ENCODE data around the gene CD82. TPM values are rescaled to one million over a fixed set of nuclear protein-coding genes. Genes with fewer than 3 reads are reported as not detected.
"Not testable (repeated sequence)": the region's sequence is repeated elsewhere in the genome, so short reads cannot be mapped to it uniquely, and the experiment has no call there.

CD82 gene
- total and polyA plus RNA-seq, 2 experiments from 2014 or later = 4.8 to 6.0 TPM

GRCh38 chr11:44645827-44646226, 80.4 kb downstream of the CD82 start:
- Histone ChIP-seq H3K9ac (no peak overlapping the region), H3K79me2 (ENCODE audit: insufficient read depth) (no peaks in the 10 kb centered on the region), H3F3A (ENCODE audit: insufficient read depth) (no peaks in the 10 kb centered on the region), H3K4me2 (ENCODE audit: unreplicated experiment) (no peak overlapping the region), H3K4me1 (ENCODE audit: insufficient read depth) (no peaks in the 10 kb centered on the region), H3K27ac (no peak overlapping the region), H3K9me2 (ENCODE audit: insufficient read depth) (no peaks in the 10 kb centered on the region), H3K4me3 (no peak overlapping the region), H3K36me3 (ENCODE audit: low read depth) (no peaks in the 10 kb centered on the region), H4K20me1 (ENCODE audit: insufficient read depth) (no peaks in the 10 kb centered on the region), H3K27me3 (replicated peaks; ENCODE audit: insufficient read depth) (peaks cover 42% of the 10 kb centered on the region), H3K9me3 (ENCODE audit: low read depth) (no peaks in the 10 kb centered on the region), H2AFZ (no peak overlapping the region)
- 58% methylated on average over 3 of the region's 3 CpGs for WGBS, 2 experiments (ENCODE audit: low coverage in 1 of 2, low lambda C conversion rate in 2 of 2, missing lambda C conversion rate in 2 of 2)
- TF ChIP-seq EZH2phosphoT487 (IDR thresholded peaks at IDR 0.05; ENCODE audit: insufficient read depth, low read depth) (no peak), EZH2 (IDR thresholded peaks at IDR 0.05; ENCODE audit: insufficient read depth, poor library complexity, severe bottlenecking) (no peak)
- no peak for DNase-seq
- in situ Hi-C loops (cut with MboI) = loop anchor here (25.0 kb wide), 1 partner anchor 466 kb away; no protein-coding TSS in a partner anchor

DNA sequence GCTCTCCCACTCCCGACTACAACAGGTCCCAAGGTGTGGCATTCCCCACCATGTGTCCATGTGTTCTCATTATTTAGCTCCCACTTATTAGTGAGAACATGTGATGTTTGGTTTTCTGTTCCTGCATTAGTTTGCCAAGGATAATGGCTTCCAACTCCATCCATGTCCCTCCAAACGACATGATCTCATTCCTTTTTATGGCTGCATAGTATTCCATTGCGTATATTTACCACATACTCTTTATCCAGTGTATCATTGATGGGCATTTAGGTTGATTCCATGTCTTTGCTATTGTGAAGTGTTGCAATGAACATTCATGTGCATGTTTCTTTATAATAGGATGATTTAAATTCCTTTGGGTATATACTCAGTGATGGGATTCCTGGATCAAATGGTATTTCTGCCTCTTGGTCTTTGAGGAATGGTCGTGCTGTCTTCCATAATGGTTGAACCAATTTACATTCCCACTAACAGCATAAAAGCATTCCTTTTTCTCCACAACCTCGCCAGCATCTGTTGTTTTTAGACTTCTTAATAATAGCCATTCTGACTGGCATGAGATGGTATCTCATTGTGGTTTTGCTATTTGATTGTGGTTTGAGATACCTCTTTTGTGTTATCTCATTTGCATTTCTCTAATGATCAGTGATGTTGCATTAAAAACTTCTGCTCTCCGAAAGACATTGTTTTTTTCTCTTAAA, 81.9 kb downstream of the CD82 start:
- H3K4me1 ChIP-seq (ENCODE audit: insufficient read depth); H3K4me2 ChIP-seq (ENCODE audit: unreplicated experiment); DNase-seq; H3K9me2 ChIP-seq (ENCODE audit: insufficient read depth); H3K9me3 ChIP-seq (ENCODE audit: low read depth); H3K4me3 ChIP-seq; H3K27ac ChIP-seq; H4K20me1 ChIP-seq (ENCODE audit: insufficient read depth); H2AFZ ChIP-seq; H3K36me3 ChIP-seq (ENCODE audit: low read depth); H3K9ac ChIP-seq; H3F3A ChIP-seq (ENCODE audit: insufficient read depth); H3K79me2 ChIP-seq (ENCODE audit: insufficient read depth): not testable (repeated sequence)
- WGBS, 2 experiments (ENCODE audit: low coverage in 1 of 2, low lambda C conversion rate in 2 of 2, missing lambda C conversion rate in 2 of 2) = 40 to 41% methylated on average over 6 of the region's 6 CpGs
- H3K27me3 ChIP-seq (replicated peaks; ENCODE audit: insufficient read depth) = peaks cover 54% of the 10 kb centered on the region
- in situ Hi-C loops (cut with MboI) = loop anchor here (25.0 kb wide), 1 partner anchor 465 kb away; no protein-coding TSS in a partner anchor

DNA sequence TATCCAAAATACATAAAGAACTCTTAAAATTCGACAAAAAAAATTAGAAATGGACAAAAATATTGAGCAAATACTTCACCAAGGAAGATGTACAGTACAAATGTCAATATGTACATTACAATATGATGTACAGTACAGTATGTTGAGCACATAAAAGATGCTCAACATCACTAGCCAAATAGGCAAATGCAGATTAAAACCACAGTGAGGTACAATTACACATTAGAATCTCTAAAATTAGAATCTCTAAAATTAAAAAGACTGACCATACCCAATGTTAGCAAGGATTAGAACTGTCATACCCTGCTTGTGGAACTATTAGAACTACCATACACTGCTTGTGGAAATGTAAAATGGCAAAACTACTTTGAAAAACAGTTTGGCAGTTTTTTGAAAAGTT, 82.6 kb downstream of the CD82 start:
- H3K4me1 ChIP-seq (ENCODE audit: insufficient read depth) = no peaks in the 10 kb centered on the region
- WGBS, 2 experiments (ENCODE audit: low coverage in 1 of 2, low lambda C conversion rate in 2 of 2, missing lambda C conversion rate in 2 of 2) = 16 to 27% methylated on average over 1 of the region's 1 CpG
- H3K36me3 ChIP-seq (ENCODE audit: low read depth) = no peaks in the 10 kb centered on the region
- no peaks in the 10 kb centered on the region for H3F3A ChIP-seq (ENCODE audit: insufficient read depth)
- peaks cover 61% of the 10 kb centered on the region for H3K27me3 ChIP-seq (replicated peaks; ENCODE audit: insufficient read depth)
- H3K9me3 ChIP-seq (ENCODE audit: low read depth) = no peaks in the 10 kb centered on the region
- H3K9ac ChIP-seq = no peak overlapping the region
- in situ Hi-C loops (cut with MboI) = loop anchor here (25.0 kb wide), 1 partner anchor 464 kb away; no protein-coding TSS in a partner anchor
- no peak overlapping the region for H3K4me2 ChIP-seq (ENCODE audit: unreplicated experiment)
- TF ChIP-seq EZH2 (IDR thresholded peaks at IDR 0.05; ENCODE audit: insufficient read depth, poor library complexity, severe bottlenecking) (no peak), EZH2phosphoT487 (IDR thresholded peaks at IDR 0.05; ENCODE audit: insufficient read depth, low read depth) (no peak)
- H3K4me3 ChIP-seq = no peak overlapping the region
- no peak for DNase-seq
- H3K9me2 ChIP-seq (ENCODE audit: insufficient read depth) = no peaks in the 10 kb centered on the region
- no peaks in the 10 kb centered on the region for H3K79me2 ChIP-seq (ENCODE audit: insufficient read depth)
- no peaks in the 10 kb centered on the region for H4K20me1 ChIP-seq (ENCODE audit: insufficient read depth)
- H2AFZ ChIP-seq = no peak overlapping the region
- H3K27ac ChIP-seq = no peak overlapping the region

DNA sequence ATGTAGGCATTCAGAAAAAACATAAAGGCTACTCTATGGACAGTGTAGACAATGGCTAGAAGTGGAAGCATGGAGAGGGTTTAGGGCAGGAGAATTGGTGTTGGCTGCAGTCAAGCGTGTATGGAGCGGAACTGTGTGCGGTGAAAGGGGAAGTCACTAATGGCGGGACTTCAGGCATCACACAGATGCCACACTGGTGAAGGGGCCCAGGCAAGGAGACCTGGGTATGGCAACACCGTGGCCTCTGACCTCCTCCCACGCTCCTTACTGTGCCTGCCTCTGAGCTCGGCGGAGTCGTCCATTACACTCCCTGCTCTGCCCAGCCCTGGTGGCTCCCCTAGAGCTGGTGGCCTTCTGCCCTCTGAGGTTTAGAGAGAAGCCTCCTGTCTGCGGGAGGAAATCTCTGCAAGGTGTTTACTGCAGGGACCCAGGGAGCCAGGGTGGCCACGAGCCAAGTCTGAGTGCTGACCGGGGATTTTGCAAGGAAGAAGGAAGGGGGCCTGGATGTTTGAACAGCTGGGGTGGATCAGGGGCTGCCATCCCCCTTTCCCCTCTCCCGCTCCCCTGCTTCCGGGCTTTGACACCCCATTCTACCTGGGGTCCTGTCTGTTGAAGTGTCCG, 86.2 kb downstream of the CD82 start:
- in situ Hi-C loops (cut with MboI) = no loop called here
- Histone ChIP-seq H3K36me3 (ENCODE audit: low read depth) (no peaks in the 10 kb centered on the region), H3K9me3 (ENCODE audit: low read depth) (no peaks in the 10 kb centered on the region), H3K27me3 (replicated peaks; ENCODE audit: insufficient read depth) (peaks cover 50% of the 10 kb centered on the region), H4K20me1 (ENCODE audit: insufficient read depth) (no peaks in the 10 kb centered on the region), H3K4me3 (no peak overlapping the region), H3K27ac (no peak overlapping the region), H3K79me2 (ENCODE audit: insufficient read depth) (no peaks in the 10 kb centered on the region), H3F3A (ENCODE audit: insufficient read depth) (no peaks in the 10 kb centered on the region), H3K9ac (no peak overlapping the region), H2AFZ (no peak overlapping the region), H3K4me1 (ENCODE audit: insufficient read depth) (no peaks in the 10 kb centered on the region), H3K4me2 (ENCODE audit: unreplicated experiment) (no peak overlapping the region), H3K9me2 (ENCODE audit: insufficient read depth) (no peaks in the 10 kb centered on the region)
- 39 to 42% methylated on average over 15 of the region's 15 CpGs for WGBS, 2 experiments (ENCODE audit: low coverage in 1 of 2, low lambda C conversion rate in 2 of 2, missing lambda C conversion rate in 2 of 2)
- no peak for TF ChIP-seq EZH2 (IDR thresholded peaks at IDR 0.05; ENCODE audit: insufficient read depth, poor library complexity, severe bottlenecking)
- no peak for TF ChIP-seq EZH2phosphoT487 (IDR thresholded peaks at IDR 0.05; ENCODE audit: insufficient read depth, low read depth)
- no peak for DNase-seq

Data from GM23248 (cell line).